ENCODE measurements around the gene UXS1.

UXS1 gene

DNA sequence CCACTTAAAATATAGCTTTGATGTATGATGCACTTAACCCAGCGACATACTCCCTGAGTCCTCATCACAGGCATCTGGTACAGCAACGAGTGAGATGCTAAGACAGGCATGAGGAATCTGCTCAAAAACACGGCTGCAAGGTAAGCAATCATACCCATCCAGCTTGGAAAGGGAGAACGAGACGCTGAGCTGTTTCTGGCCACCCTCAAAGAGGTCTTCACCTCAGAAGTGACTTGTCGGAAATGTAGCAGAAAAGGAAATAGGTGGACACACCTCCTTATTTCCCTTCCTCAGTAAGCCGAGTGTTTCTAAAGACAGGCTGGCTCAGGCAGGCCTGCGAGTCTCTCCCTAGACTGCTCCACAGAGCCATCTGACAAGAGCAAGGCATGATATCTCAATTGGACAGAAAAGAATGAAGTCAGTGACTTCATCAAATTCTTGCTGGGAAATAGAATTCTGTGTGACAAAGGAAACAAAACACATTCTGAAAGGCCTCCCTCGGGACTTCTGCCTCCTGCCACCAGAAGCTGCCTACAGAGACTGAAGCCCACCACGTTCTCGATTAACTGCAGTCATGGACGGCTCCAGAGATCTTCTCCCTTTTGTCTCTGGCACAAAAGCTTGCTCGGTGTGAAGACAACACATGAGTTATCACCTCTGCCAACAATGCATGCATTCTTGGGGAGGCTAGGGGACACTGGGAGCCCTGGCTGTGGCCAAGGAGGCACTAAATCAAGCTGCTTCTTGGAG lies 84.3 kb downstream of the UXS1 start:
- no peak for DNase-seq (ENCODE audit: low spot score)

- DNase-seq (ENCODE audit: low spot score), result no peak
Measured at GRCh38 chr2:106108791-106109190, 85.3 kb downstream of the UXS1 start.

DNA sequence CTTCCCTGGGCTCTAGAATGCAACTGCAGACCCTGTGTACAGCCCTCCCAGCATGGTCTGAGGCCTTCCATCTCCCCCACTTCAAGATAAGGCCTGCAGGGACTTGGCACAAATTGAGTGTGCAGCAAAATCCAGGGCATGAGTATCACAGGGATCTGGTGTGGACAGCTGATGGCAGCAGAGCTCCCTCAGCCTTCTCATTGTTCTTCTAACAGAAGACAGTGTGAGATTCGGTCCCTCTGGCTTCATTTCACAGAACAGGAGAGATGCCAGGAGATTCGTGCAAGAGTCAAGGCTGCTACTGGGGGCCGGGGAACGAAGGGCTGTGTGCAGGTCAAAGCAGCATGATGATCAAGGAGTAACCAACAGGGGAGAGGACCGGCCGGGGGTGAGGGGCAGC lies 85.8 kb downstream of the UXS1 start:
- peak; percentile 59 for DNase-seq (ENCODE audit: low spot score)

DNA sequence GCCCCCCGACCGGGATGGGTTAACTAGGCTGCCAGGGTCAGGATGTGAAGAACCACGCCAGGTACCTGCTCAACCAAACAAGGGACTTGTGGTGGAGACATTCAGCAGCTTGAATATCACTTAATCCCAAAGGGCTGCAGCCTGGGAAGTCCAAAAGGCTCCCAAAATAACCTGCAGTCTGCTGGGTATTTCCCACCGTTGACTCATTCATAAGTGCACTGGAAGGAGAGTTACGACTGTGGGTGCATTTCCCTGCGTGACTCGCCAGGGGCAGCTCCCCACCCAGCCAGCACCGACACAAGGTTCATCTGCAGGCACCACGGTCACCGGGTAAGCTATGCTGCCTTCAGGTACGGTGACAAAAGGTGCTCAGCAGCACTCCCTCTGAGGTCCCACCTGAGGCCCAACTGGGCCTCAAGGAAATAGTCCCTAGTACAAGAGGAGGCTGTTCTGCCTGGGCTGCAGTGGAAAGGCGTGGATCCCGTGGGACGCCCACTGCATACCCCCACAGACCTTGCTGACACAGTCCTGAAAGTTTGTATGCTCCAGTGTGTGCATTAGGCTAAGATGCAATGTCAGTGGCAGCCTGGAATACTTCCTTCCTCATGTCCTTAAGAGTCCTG lies 86.5 kb downstream of the UXS1 start:
- DNase-seq (ENCODE audit: low spot score), result peak; percentile 81

DNA sequence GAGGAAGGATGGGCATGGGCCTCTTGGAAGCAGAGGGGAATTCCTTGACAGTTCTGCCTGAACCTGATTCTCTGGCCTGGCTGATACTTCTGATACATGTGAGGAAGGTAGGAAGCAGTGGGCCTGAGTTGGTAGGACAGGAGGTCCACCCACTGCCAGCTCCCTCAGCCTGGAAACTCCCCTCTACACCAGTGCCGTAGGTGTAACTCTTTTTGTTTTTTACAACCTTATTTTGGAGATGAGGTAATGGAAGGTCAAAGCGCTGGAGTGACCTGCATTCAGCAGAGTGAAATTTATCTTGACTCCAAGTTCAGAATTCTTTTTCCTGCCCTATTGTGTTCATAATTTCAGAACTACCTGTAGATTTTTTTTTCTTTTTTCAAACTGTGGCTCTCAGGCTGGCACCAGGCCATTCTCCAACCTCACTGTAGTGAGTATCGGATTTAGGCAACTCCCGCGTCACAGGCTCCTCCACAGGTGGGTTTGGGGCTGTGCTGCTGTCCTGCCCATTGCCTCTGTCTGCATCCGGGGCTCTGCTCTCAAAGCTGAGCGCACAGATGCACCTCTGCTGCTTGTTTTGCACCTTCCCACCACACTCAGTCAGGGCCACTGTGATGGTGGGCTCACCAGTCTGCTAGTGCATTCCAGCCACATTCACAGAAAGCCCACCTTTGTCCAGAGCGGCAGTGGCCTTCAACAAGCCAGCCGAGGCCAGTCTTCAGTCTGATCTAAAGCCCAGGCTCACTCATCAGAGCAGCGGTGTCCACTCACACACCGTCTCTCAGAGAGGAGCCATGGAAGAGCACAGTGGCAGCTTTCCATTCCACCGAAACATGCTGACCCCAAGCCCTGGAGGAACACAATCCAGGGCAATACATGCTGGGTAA lies 87.2 kb downstream of the UXS1 start:
- DNase-seq (ENCODE audit: low spot score), result no peak

DNA sequence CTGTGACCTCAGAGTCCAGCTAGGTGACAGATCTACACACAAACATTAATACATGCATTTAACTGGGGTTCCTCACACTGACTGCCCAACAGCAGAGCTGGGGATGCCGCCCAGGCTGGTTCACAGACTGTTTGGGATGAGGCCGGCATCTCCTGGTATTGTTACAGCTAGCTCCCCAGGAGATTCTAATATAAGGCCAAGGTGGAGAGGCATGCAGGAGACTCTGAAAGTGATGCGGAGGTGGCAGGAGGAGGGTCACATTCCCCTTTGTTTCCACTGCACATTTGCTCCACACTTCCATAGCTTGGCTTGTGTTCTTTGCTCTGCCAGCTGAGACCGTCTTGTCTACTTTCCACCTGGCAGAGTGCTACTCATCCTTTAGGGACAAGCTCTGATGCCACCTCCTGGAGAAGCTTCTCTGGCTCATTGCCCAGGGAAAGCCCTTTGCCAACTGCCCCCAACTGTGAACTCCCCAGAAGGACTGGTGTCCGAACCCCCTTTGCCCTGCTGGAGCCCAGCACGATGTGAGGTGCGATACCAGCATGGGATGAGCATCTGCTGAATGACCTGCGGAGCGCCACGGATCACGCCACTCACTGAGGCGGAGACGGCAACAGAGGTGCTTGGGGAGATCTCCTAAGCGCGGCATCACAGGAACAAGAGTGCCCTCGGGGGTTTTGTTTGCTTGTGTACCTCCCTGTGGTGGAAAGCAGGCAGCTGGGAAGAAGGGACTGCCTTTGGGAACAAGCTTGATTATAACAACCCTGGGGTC lies 88.8 kb downstream of the UXS1 start:
- DNase-seq (ENCODE audit: low spot score), result no peak

GRCh38 chr2:106104332-106105062 lies 89.6 kb downstream of the UXS1 start:
- DNase-seq (ENCODE audit: low spot score), result peak; percentile 79

DNA sequence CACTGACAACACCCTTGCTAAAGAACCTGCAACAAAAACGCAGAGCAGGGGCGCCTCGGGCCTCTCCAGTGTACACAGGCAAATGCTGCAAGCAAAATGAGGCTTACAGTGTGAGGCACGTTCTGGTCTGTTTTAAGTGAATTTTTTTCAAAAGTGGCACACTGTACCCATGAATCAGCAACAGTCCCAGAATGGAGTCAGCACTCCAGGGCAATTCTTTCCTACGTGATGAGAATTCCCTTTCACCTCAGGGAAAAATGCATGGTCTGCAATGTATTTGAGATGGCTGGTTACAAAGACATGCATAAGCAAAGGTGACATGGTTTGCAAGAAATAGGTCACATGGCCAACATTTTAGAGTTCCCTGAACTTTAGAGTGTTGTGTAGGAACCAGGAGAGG lies 94.4 kb downstream of the UXS1 start:
- DNase-seq (ENCODE audit: low spot score), result no peak

DNA sequence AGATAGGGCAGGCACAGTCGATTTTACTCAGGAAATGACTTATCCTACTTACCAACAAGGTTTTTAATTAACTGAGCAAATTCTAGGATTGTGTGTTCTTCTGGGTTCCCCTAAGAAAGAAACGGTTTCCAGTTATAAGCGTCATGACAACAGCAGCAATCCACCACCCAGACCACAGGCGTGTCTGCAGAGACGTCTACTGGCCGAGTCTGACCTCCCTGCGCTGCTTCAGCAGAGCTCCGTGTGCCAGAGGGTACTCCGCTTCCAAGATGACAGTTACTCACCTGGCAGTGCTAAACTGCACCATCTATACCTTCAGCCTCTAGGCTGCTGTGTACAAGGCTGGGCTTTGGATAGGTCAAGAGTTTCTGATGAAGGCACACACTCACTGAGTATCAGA lies 95.4 kb downstream of the UXS1 start:
- DNase-seq (ENCODE audit: low spot score), result no peak

GRCh38 chr2:106098081-106098480 lies 96.0 kb downstream of the UXS1 start:
- no peak for DNase-seq (ENCODE audit: low spot score)

DNA sequence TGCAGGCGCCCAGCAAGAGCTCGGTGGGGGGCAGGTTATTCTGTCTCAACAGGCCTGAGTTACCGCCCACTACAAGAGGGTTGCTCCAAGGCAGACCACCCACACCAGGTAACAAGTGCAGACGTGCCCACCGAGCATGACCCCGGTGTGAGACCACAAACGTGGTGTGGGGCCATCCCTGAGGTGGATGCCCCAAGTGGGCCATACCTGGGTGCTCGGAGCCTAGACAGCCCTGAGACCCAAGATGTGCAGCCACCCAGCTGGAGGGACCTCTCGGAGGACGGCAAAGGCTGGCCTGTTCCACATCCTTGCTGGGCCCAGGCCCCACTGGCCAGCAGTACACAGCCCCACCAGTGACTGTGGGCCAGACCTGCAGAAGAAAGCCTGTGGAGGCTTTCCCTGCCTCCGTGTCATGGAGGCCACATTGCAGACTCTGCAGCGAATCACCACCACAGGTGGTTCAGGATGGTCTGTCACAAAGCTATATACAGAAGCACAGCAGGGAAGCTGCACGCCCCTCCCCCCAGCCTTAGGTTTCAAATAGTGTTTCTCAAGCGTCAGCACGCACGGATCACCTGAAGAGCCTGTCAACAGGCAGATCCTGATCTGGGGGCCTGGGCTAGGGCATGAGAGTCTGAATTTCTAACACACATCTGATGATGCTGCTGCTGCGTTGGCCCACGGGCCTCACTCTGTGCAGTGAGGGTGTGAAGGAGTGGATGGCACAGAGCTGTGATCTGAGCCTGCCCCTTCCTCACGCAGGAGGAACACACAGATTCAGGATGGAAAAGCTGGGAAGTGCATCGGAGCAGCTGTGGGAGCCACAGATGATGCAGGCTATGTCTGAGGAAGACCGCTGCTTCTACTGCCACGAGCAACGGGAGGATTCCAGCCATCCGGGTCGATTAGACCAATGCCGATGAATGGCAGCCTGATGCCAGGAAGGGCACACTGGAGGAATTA lies 96.8 kb downstream of the UXS1 start:
- DNase-seq (ENCODE audit: low spot score), result no peak

GRCh38 chr2:106096299-106097037 lies 97.6 kb downstream of the UXS1 start:
- DNase-seq (ENCODE audit: low spot score), result no peak

DNA sequence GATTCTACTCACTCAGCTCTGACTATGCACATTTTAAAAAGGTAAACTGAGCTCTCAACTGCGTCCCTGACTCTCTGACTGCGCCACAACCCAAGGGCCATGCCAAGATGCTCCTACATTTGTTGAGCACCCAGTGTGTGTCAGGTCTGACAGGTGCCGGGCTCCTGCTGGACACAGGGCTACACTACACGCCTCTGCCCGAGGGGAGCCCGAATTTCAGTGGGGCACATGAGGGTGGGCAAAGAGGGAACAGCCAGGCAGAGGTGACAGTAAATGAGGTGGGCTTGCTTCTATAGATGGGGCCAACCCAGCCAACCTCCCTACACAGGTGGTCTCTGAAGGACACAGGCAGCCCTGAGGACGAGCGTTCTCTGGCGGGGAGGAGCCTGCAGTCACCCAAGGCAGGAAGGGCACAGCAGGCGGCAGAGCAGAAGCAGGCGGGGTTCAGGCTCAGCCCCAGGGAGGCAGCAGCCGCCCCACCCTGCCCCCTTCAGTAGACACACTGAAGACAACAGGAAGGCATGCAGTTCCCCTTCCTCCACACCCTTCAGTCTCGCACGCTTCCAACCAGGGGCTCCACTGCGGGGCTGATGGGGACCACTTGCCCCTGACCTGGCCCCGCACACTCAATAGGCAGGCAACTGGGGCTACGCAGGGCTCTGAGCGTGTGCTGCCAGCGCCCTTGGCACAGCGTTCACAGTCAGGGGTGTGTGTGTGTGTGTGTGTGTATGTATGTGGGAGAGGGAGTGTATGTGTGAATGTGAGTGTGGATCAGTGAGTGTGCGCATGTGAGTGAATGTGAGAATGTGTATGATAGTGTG lies 98.4 kb downstream of the UXS1 start:
- DNase-seq (ENCODE audit: low spot score), result no peak

DNA sequence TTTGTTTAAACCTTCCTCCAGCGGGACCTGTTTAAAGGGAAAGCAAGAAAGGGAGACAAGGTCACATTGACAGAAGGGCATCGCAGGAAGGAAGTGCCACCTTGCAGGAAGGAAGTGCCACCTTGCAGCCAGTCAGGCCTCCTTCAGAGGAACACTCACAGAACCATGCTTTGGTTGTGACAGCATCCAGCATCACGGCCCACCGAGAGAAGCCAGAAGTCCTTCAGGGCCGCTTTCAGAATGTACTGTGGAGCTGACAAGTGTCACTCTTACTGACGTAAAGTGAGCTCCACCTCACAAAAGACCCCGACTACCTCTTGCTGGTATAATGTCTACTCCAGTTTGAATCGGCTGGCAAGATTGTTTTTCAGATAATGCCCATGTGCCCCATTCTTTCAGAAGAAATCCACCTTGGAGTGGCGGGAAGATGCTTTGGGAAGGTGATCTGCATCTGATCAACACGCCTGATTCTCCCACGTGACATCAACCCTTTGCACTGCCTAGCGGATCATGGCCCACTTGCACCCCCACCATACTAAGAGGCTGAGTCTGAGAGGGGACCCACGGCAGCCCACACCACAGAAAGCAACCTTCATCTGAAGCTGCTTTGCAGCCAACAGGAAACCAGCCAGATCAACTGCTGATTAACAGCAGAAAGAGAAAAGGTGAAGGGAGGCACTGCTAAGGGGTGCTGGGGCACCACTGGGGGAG lies 99.8 kb downstream of the UXS1 start:
- no peak for DNase-seq (ENCODE audit: low spot score)

- DNase-seq (ENCODE audit: low spot score), result no peak
Measured at GRCh38 chr2:106090916-106091618, 103.0 kb downstream of the UXS1 start.

DNA sequence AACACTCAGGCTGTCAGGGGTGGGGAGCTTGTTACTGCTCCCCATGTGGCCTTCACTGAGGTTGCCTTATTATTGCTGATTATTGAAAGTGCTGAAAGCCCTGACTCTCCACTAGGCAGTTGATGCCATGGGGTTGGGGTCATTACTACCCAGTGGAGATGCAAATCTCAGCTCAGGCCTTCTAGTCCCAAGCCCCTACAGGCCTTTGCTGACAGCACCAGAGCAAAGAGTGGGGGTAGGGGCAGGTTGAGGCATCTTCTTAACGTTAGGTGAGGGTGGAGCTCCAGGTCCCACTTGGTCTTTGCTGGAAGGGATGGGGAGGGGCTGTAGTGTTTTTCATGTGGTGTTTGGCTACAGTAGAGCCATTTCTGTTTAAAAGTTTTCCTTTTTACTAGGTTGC lies 104.5 kb downstream of the UXS1 start:
- no peak for DNase-seq (ENCODE audit: low spot score)

DNA sequence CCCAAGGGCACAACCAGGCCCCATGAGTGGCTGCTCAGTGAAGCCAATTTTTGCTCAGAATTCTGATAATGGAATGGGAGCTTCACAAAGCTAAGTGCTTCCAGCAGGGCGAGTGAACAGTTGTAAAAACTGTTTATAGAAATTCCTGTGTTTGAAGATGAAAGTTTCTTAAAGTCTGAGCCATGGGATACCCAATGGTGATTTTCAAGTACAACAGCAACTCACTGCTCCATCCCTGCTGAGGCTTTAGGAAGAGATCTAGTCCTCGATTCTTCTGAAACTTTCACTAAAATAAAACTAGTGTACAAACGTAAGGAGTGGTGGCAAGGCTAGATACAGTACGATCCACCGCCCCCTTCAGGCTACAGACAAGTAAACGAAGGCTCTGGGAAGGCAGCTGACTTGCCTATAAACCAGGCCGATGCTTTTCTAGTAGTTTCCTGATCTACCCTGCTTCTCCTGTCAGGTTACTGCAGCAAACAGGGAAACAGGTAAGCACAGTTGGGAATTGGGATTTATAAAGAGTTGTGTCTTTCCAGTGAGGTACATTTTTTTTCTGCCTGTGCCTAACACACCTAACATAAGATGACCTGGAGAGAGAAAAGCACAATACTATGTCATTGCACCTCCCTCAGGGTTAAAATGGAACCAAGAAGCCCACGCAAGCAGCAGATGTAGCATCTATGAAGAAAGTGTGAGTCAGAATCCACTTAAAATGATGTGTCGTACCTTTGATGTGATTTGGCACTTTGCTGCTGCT lies 108.7 kb downstream of the UXS1 start:
- DNase-seq (ENCODE audit: low spot score), result peak; percentile 54

All from hepatic stellate cell (primary cell).